Fibroblast of the aortic adventitia (primary cell): Measurements from ENCODE around the gene SLC31A2. TPM values are rescaled to one million over a fixed set of nuclear protein-coding genes. Genes with fewer than 3 reads are reported as not detected.
"Not testable (repeated sequence)": the region's sequence is repeated elsewhere in the genome, so short reads cannot be mapped to it uniquely, and the experiment has no call there.

ENCODE experiments used
- DNase-seq: peaks from one replicate; pipeline ENCODE4 v3.0.0-alpha.2; 2010; ENCODE audit warnings: low read depth
- H3K4me3 ChIP-seq: 2 replicates; pipeline ENCODE4 v1.5.1; 2011; ENCODE audit warnings: low read depth, mild to moderate bottlenecking, control low read depth, low read length, moderate library complexity
- CTCF ChIP-seq: IDR thresholded peaks from 2 replicates; pipeline ENCODE4 v1.5.1; 2011; ENCODE audit warnings: mild to moderate bottlenecking, low read length, control low read depth, inconsistent platforms; ENCODE audit not compliant: insufficient read depth
- total RNA-seq: library from RNA; depleted of rRNA; stranded (reverse); fragments of >200 nt; gene quantifications from 2 replicates; pipeline ENCODE4 v1.2.3, GENCODE V29; 2012; ENCODE audit warnings: low replicate concordance

SLC31A2 gene
- total RNA-seq, 1 donor = 8.0 TPM

- no peak overlapping the region for H3K4me3 ChIP-seq
- no peak for TF ChIP-seq CTCF
- no peak for DNase-seq
Observed at GRCh38 chr9:113131689-113132151, 19.1 kb upstream of the SLC31A2 start.

- no peak for TF ChIP-seq CTCF
- DNase-seq = no peak
Observed at GRCh38 chr9:113137196-113138168, 13.3 kb upstream of the SLC31A2 start.

GRCh38 chr9:113138760-113139159 is 12.0 kb upstream of the SLC31A2 start:
- DNase-seq = no peak
- no peak for TF ChIP-seq CTCF
- no peak overlapping the region for H3K4me3 ChIP-seq

More at GRCh38 chr9:113137196-113138168, 13.3 kb upstream of the SLC31A2 start:
- no peak overlapping the region for H3K4me3 ChIP-seq

- no peak for TF ChIP-seq CTCF
- no peak overlapping the region for H3K4me3 ChIP-seq
- DNase-seq = no peak
Observed at GRCh38 chr9:113139225-113139829, 11.5 kb upstream of the SLC31A2 start.

GRCh38 chr9:113139953-113140352 is 10.9 kb upstream of the SLC31A2 start:
- no peak for TF ChIP-seq CTCF
- no peak overlapping the region for H3K4me3 ChIP-seq
- DNase-seq = no peak

GRCh38 chr9:113140896-113141295 is 9.9 kb upstream of the SLC31A2 start:
- not testable (repeated sequence) for H3K4me3 ChIP-seq, DNase-seq
